Gastroesophageal sphincter (tissue), 4 donors: ENCODE results near the gene TNS1. TPM values are rescaled to one million over a fixed set of nuclear protein-coding genes. Genes with fewer than 3 reads are reported as not detected.

Source experiments
- ATAC-seq: fragments of 150-250 bp; one replicate; pipeline ENCODE4 v1.9.1; 2016; ENCODE audit warnings: mild to moderate bottlenecking, moderate library complexity
- H3K27ac ChIP-seq, 4 donors: fragments of 200-600 bp; sonication (generic) in 3 of 4; 1 replicate in 3 of 4; 2 replicates in 1 of 4; pipeline ENCODE4 v1.5.1; 2016 to 2019
- H3K27me3 ChIP-seq: fragments of 200-600 bp; sonication (generic); one replicate; pipeline ENCODE4 v1.5.1; 2019
- H3K36me3 ChIP-seq, 2 donors: fragments of 200-600 bp; sonication (generic); one replicate each; pipeline ENCODE4 v1.5.1; 2019; ENCODE audit warnings: control low read depth in 1 of 2
- H3K4me1 ChIP-seq, 3 donors: fragments of 200-600 bp; sonication (generic); 1 replicate in 2 of 3; 2 replicates in 1 of 3; pipeline ENCODE4 v1.5.1; 2016 to 2019; ENCODE audit warnings: control low read depth in 2 of 3
- H3K4me3 ChIP-seq, 2 donors: fragments of 200-600 bp; sonication (generic); one replicate each; pipeline ENCODE4 v1.5.1; 2019; ENCODE audit warnings: mild to moderate bottlenecking in 1 of 2, moderate library complexity in 1 of 2
- H3K9me3 ChIP-seq, 3 donors: fragments of 200-600 bp; sonication (generic); one replicate each; pipeline ENCODE4 v1.5.1; 2017 to 2019; ENCODE audit warnings: control low read depth in 2 of 3
- CTCF ChIP-seq, 4 experiments: fragments of 200-600 bp in 2 of 4; fragments of 450-650 bp in 2 of 4; sonication (generic) in 1 of 4; IDR thresholded peaks; one replicate each; pipeline ENCODE4 v1.5.1; 2017 to 2019; ENCODE audit warnings: antibody characterized with exemption in 4 of 4, mild to moderate bottlenecking in 2 of 4, moderate library complexity in 2 of 4
- EP300 ChIP-seq: sonication (generic); formaldehyde crosslinking; IDR thresholded peaks from one replicate; pipeline ENCODE4 v1.6.1; 2017; ENCODE audit warnings: antibody characterized with exemption, mild to moderate bottlenecking
- POLR2A ChIP-seq, 2 donors: fragments of 450-650 bp; IDR thresholded peaks; one replicate each; pipeline ENCODE4 v1.6.1; 2017; ENCODE audit warnings: antibody characterized with exemption in 2 of 2, mild to moderate bottlenecking in 2 of 2, moderate library complexity in 1 of 2
- POLR2AphosphoS5 ChIP-seq: sonication (generic); formaldehyde crosslinking; IDR thresholded peaks from one replicate; pipeline ENCODE4 v1.6.1; 2017; ENCODE audit warnings: antibody characterized with exemption
- WGBS, 2 donors: methylation state at CpG; one replicate each; pipeline ENCODE4 v1.1.5; 2018; ENCODE audit warnings: low coverage in 1 of 2; 5-methylcytosine and 5-hydroxymethylcytosine counted together
- total RNA-seq, 4 donors: library from RNA; depleted of rRNA; stranded (reverse); fragments of >200 nt; gene quantifications; one replicate each; pipeline ENCODE4 v1.1.0, GENCODE V29; 2016

The TNS1 gene
- total RNA-seq, 4 donors from 2014 or later = 825 to 2,193 (median 1,462) TPM

- Histone ChIP-seq H3K27me3 (no peaks in the 10 kb centered on the region), H3K36me3 (no peaks in the 10 kb centered on the region), H3K4me1 (peaks cover 13 to 90% (median 17%) of the 10 kb centered on the region in 3 donors), H3K9me3 (no peaks in the 10 kb centered on the region), H3K27ac (peak overlapping the region; percentile 60 to 92 (median 85)), H3K4me3 (no peak overlapping the region)
- ATAC-seq = no peak
- no peak for TF ChIP-seq CTCF (IDR thresholded peaks at IDR 0.05)
- TF ChIP-seq EP300 = no peak
- TF ChIP-seq POLR2A (IDR thresholded peaks at IDR 0.05) = no peak
- TF ChIP-seq POLR2AphosphoS5 = no peak
- 40% methylated on average over 1 of the region's 1 CpG; no CpG with 5 or more reads in 1 of the 2 donors for WGBS, 2 donors
Observed at GRCh38 chr2:217972037-217972436, 30.8 kb downstream of the TNS1 start.

- WGBS, 2 donors = 33 to 42% methylated on average over 4 to 5 of the region's 5 CpGs
- peak overlapping the region; percentile 60 to 92 (median 85) for H3K27ac ChIP-seq
- no peak for ATAC-seq
- no peaks in the 10 kb centered on the region for H3K9me3 ChIP-seq
- no peaks in the 10 kb centered on the region for H3K36me3 ChIP-seq
- TF ChIP-seq CTCF (IDR thresholded peaks at IDR 0.05) (no peak), EP300 (no peak), POLR2AphosphoS5 (no peak), POLR2A (IDR thresholded peaks at IDR 0.05) (no peak)
- no peak overlapping the region for H3K4me3 ChIP-seq
- H3K27me3 ChIP-seq = no peaks in the 10 kb centered on the region
- H3K4me1 ChIP-seq = peaks cover 13 to 90% (median 22%) of the 10 kb centered on the region in 3 donors
Observed at GRCh38 chr2:217971166-217971565, 31.6 kb downstream of the TNS1 start.

GRCh38 chr2:217970206-217970605 is 32.6 kb downstream of the TNS1 start:
- Histone ChIP-seq H3K4me1 (peaks cover 18 to 90% (median 31%) of the 10 kb centered on the region in 3 donors), H3K9me3 (no peaks in the 10 kb centered on the region), H3K27ac (peak overlapping the region in 3 of 4 donors; percentile 9 to 92 (median 90)), H3K4me3 (no peak overlapping the region), H3K36me3 (no peaks in the 10 kb centered on the region), H3K27me3 (no peaks in the 10 kb centered on the region)
- peak; percentile 8 for ATAC-seq
- TF ChIP-seq POLR2AphosphoS5 (peak; percentile 35), EP300 (no peak)

GRCh38 chr2:217969588-217969987 is 33.2 kb downstream of the TNS1 start:
- Histone ChIP-seq H3K9me3 (no peaks in the 10 kb centered on the region), H3K4me1 (peaks cover 24 to 90% (median 38%) of the 10 kb centered on the region in 3 donors), H3K4me3 (no peak overlapping the region), H3K27ac (peak overlapping the region in 2 of 4 donors; percentile 32 to 92), H3K36me3 (no peaks in the 10 kb centered on the region), H3K27me3 (no peaks in the 10 kb centered on the region)
- WGBS, 2 donors = 75 to 100% methylated on average over 1 of the region's 1 CpG
- no peak for ATAC-seq
- TF ChIP-seq CTCF (IDR thresholded peaks at IDR 0.05) = no peak
- no peak for TF ChIP-seq POLR2AphosphoS5
- TF ChIP-seq POLR2A (IDR thresholded peaks at IDR 0.05) = no peak
- TF ChIP-seq EP300 = no peak

GRCh38 chr2:217968023-217968422 is 34.8 kb downstream of the TNS1 start:
- no peaks in the 10 kb centered on the region for H3K27me3 ChIP-seq
- peaks cover 21 to 90% (median 45%) of the 10 kb centered on the region in 3 donors for H3K4me1 ChIP-seq
- peak overlapping the region in 1 of 4 donors; percentile 78 for H3K27ac ChIP-seq
- no peaks in the 10 kb centered on the region for H3K9me3 ChIP-seq
- peak; percentile 72 for TF ChIP-seq POLR2AphosphoS5
- TF ChIP-seq POLR2A (IDR thresholded peaks at IDR 0.05) = no peak
- ATAC-seq = no peak
- no peak overlapping the region for H3K4me3 ChIP-seq
- WGBS, 2 donors = 0 to 47% methylated on average over 1 of the region's 1 CpG
- no peaks in the 10 kb centered on the region for H3K36me3 ChIP-seq

- Histone ChIP-seq H3K36me3 (no peaks in the 10 kb centered on the region), H3K4me3 (no peak overlapping the region), H3K4me1 (peaks cover 12 to 90% (median 36%) of the 10 kb centered on the region in 3 donors), H3K9me3 (no peaks in the 10 kb centered on the region), H3K27ac (peak overlapping the region; percentile 9 to 95 (median 82)), H3K27me3 (no peaks in the 10 kb centered on the region)
- WGBS, 2 donors = 10 to 16% methylated on average over 3 to 5 of the region's 10 CpGs
- TF ChIP-seq CTCF (IDR thresholded peaks at IDR 0.05) = no peak
- TF ChIP-seq EP300 = no peak
- no peak for TF ChIP-seq POLR2A (IDR thresholded peaks at IDR 0.05)
- TF ChIP-seq POLR2AphosphoS5 = no peak
- ATAC-seq = no peak
Observed at GRCh38 chr2:217966423-217967070, 36.2 kb downstream of the TNS1 start.
